Activated gamma-delta T cell treated with anti-CD3 and anti-CD28 coated beads, Interleukin-2, amount 50 U/mL, for 16 hours (primary cell): ENCODE measurements around the gene CLDN2.
"Not testable (repeated sequence)": the region's sequence is repeated elsewhere in the genome, so short reads cannot be mapped to it uniquely, and the experiment has no call there.

Experiments used
- DNase-seq: peaks from one replicate; pipeline ENCODE4 v3.0.0-alpha.2; 2020; ENCODE audit warnings: low read depth

Gene CLDN2

DNA sequence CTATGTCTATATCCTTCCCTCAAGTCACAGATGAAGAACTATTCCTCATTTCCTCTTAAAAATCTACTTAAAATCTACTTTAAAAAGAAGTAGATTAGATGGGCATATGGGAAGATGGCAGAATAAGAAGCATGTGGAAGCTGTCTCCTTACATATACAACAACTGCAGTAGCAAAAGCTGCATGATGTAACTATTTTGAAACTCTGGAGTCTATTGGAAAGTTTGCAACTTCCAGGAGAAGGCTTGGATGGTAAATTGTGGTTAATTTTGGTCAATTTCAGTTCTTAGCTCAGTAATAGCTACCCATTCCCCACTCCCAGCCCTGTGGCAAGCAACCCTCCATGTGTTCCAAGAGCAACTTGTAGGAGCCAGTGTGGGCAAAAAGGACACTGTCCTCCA lies 42.9 kb downstream of the CLDN2 start:
- no peak for DNase-seq

DNA sequence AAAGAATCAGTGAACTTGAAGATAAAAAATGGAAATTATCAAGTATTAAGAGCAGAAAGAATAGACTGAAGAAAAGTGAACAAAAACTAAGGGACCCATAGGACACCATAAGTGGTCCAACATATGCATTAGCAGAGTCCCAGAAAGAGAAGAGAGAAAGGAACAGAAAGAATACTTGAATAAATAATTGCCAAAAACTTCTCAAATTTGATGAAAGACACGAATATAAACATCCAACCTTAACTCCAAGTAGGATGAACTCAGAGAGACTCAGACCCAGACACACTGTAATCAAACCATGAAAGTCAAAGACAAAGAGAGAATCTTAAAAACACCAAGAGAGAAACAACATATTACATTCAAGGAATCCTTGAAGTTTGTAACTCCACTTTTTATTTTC lies 44.1 kb downstream of the CLDN2 start:
- no peak for DNase-seq

DNA sequence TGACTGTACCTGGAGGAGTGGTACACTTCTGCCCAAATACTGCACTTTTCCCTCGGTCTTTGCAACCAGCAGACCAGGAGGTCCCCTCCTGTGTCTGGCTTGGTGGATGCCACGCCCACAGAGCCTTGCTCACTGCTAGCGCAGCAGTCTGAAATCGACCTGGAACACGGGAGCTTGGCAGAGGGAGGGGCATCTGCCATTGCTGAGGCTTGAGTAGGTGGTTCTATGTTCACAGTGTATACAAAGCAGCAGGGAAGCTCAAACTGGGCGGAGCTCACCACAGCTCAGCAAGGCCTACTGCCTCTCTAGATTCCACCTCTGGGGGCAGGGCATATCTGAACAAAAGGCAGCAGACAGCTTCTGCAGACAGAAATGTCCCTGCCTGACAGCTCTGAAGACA lies 46.3 kb downstream of the CLDN2 start:
- DNase-seq: not testable (repeated sequence)

DNA sequence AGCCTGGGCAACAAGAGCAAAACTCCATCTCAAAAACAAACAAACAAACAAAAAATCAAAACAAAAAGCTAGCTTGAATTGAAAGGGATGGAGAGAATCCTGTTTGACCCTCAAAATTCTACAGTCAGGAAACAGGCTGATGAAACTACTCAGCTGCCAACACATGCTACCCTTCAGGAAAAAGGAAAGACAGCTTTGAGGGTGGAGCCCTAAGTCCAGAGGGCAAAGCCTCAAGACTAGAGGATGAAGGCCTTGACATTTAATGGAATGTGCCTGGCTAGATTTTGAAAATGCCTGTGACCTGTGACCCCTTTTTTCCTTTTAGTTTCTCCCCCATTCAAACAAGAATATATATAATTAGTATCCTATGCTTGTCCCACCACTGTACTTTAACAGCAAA lies 52.7 kb downstream of the CLDN2 start:
- DNase-seq: no peak

DNA sequence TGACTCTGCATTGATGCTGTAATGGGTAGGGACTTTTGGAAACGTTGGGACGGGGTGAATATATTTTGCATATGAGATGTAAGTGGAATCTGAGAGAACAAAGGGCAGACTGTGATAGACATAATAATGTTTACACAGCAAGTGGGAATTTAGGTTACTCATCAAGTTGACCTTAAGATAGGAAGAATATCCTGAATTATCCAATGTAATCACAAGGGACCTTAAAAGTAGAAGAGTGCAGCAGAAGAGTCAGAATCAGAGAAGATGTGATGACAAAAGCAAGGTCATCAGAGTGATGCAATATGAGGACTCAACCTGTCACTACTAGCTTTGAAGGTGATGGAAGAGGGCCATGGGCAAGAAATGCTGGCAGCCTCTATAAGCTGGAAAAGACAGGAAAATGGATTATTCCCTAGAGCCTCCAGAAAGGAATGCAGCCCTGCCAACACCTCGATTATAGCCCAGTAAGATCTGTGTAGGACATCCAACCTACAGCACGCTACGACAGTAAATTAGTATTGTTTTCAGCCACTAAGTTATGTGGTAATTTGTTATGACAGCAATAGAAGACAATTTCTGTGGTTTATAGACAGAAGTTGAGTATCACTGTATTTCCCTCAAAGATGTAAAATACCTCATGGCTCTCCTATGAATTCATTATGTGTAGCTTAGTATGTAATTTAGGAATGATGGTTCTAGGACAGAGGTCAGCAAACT lies 53.4 kb downstream of the CLDN2 start:
- no peak for DNase-seq

DNA sequence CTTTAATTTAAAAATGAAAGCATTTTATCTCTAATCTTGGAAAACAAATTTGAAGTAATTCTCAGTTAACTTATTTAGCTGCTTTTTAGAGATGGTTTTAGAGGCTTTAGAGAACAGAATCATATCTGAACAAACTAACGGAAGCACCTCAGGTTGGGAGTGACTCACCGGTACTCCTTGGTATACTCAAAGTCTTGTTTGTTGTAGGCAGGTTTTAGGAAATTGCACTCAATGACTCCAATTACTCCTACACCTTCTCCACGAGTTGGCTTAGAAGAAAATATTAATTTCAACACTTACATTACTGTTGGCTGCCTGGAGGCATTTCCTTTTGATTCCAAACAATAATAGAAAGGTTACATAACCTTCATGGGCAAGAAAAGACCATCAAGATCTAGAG lies 56.2 kb downstream of the CLDN2 start:
- DNase-seq: no peak
